NK-92 treated with Interleukin-12 subunit alpha and Interleukin-12 subunit beta, amount 100 ng/mL, for 24 hours (cell line): ENCODE data around the gene ARHGEF11.

Experiments
- DNase-seq: peaks from one replicate; lab custom pipeline; 2025; lab: John Stamatoyannopoulos, UW

Gene ARHGEF11

GRCh38 chr1:156894711-156895454, 150.7 kb downstream of the ARHGEF11 start:
- no peak for DNase-seq

GRCh38 chr1:156894001-156894400, 151.5 kb downstream of the ARHGEF11 start:
- DNase-seq, result no peak

GRCh38 chr1:156893048-156893953, 152.2 kb downstream of the ARHGEF11 start, which contains the start of gene PEAR1:
Gene PEAR1, plus strand, starts transcription at chr1:156893718. Its CDS starts 10,209 bp downstream, at chr1:156903927.
- DNase-seq, result no peak

GRCh38 chr1:156892190-156893047, 153.1 kb downstream of the ARHGEF11 start:
- no peak for DNase-seq

- peak; percentile 55 for DNase-seq
These were observed 155.6 kb downstream of the ARHGEF11 start for GRCh38 chr1:156889802-156890580.

GRCh38 chr1:156887734-156888133, 157.8 kb downstream of the ARHGEF11 start:
- DNase-seq, result no peak

- DNase-seq, result no peak
These were observed 158.2 kb downstream of the ARHGEF11 start for GRCh38 chr1:156887317-156887716.

- no peak for DNase-seq
These were observed 158.8 kb downstream of the ARHGEF11 start for GRCh38 chr1:156886583-156887281.

GRCh38 chr1:156885880-156886355, 159.6 kb downstream of the ARHGEF11 start:
- no peak for DNase-seq

GRCh38 chr1:156885314-156885713, 160.2 kb downstream of the ARHGEF11 start:
- no peak for DNase-seq
